Measurements from ENCODE around the gene CLK1. TPM values are rescaled to one million over a fixed set of nuclear protein-coding genes. Genes with fewer than 3 reads are reported as not detected.

The CLK1 gene
- total RNA-seq, 1 experiment from 2014 or later: 51.1 TPM

- peaks cover 18% of the 10 kb centered on the region for H3K36me3 ChIP-seq (ENCODE audit: low read depth, low read length)
- H3K27me3 ChIP-seq (ENCODE audit: low read length): no peaks in the 10 kb centered on the region
- TF ChIP-seq CTCF (conservative IDR thresholded peaks at IDR 0.05; ENCODE audit: low read depth, low read length): no peak
- no peak for TF ChIP-seq EZH2phosphoT487 (IDR thresholded peaks at IDR 0.05; ENCODE audit: borderline replicate concordance, low read length)
- TF ChIP-seq EZH2 (IDR thresholded peaks at IDR 0.05; ENCODE audit: low read length, unreplicated experiment): no peak
- H4K20me1 ChIP-seq (ENCODE audit: low read length): no peaks in the 10 kb centered on the region
- ChIA-PET CTCF (no interaction called here), POLR2A (ENCODE audit: unreplicated experiment) (no interaction called here)
- H3K9me3 ChIP-seq (ENCODE audit: low read length): no peaks in the 10 kb centered on the region
- H3K9me2 ChIP-seq (replicated peaks; ENCODE audit: low read length): no peaks in the 10 kb centered on the region
- no peak overlapping the region for H3K4me3 ChIP-seq (ENCODE audit: low read length)
- no peak overlapping the region for H3K27ac ChIP-seq (ENCODE audit: low read length)
- no peak overlapping the region for H2AFZ ChIP-seq (ENCODE audit: low read length)
- intact Hi-C loops (cut with micrococcal nuclease): no loop called here
- DNase-seq: no peak
- no peaks in the 10 kb centered on the region for H3K4me1 ChIP-seq (ENCODE audit: insufficient read depth, low read length)
- H3K4me2 ChIP-seq (ENCODE audit: low read length): no peak overlapping the region
- no peak overlapping the region for H3K9ac ChIP-seq (ENCODE audit: low read length)
- no peaks in the 10 kb centered on the region for H3K79me2 ChIP-seq (ENCODE audit: low read length)
- ATAC-seq: no peak
- H3F3A ChIP-seq (ENCODE audit: low read length, unreplicated experiment): no peaks in the 10 kb centered on the region
- BruUV-seq (replicated peaks): no TSS peak
Measured at GRCh38 chr2:200878289-200878880, 13.9 kb upstream of the CLK1 start.

- Histone ChIP-seq H4K20me1 (ENCODE audit: low read length) (no peaks in the 10 kb centered on the region), H3K79me2 (ENCODE audit: low read length) (no peaks in the 10 kb centered on the region), H3K9me2 (replicated peaks; ENCODE audit: low read length) (no peaks in the 10 kb centered on the region), H2AFZ (ENCODE audit: low read length) (no peak overlapping the region), H3K27me3 (ENCODE audit: low read length) (no peaks in the 10 kb centered on the region), H3K9me3 (ENCODE audit: low read length) (no peaks in the 10 kb centered on the region), H3K36me3 (ENCODE audit: low read depth, low read length) (peaks cover 20% of the 10 kb centered on the region), H3K4me2 (ENCODE audit: low read length) (no peak overlapping the region), H3K4me3 (ENCODE audit: low read length) (no peak overlapping the region), H3K27ac (ENCODE audit: low read length) (no peak overlapping the region), H3K9ac (ENCODE audit: low read length) (no peak overlapping the region), H3K4me1 (ENCODE audit: insufficient read depth, low read length) (no peaks in the 10 kb centered on the region), H3F3A (ENCODE audit: low read length, unreplicated experiment) (no peaks in the 10 kb centered on the region)
- intact Hi-C loops (cut with micrococcal nuclease): no loop called here
- CTCF ChIA-PET: no interaction called here
- TF ChIP-seq CTCF (conservative IDR thresholded peaks at IDR 0.05; ENCODE audit: low read depth, low read length) (no peak), EZH2phosphoT487 (IDR thresholded peaks at IDR 0.05; ENCODE audit: borderline replicate concordance, low read length) (no peak), EZH2 (IDR thresholded peaks at IDR 0.05; ENCODE audit: low read length, unreplicated experiment) (no peak)
- POLR2A ChIA-PET (ENCODE audit: unreplicated experiment): no interaction called here
- no TSS peak for BruUV-seq (replicated peaks)
- no peak for ATAC-seq
- DNase-seq: no peak
Measured at GRCh38 chr2:200877443-200877842, 13.0 kb upstream of the CLK1 start.

GRCh38 chr2:200873560-200873959 lies 9.1 kb upstream of the CLK1 start:
- no peak for ATAC-seq
- BruUV-seq (replicated peaks): no TSS peak
- H3K27me3 ChIP-seq (ENCODE audit: low read length): no peaks in the 10 kb centered on the region

More at GRCh38 chr2:200873560-200873959, 9.1 kb upstream of the CLK1 start:
- TF ChIP-seq CTCF (conservative IDR thresholded peaks at IDR 0.05; ENCODE audit: low read depth, low read length) (no peak), EZH2phosphoT487 (IDR thresholded peaks at IDR 0.05; ENCODE audit: borderline replicate concordance, low read length) (no peak), EZH2 (IDR thresholded peaks at IDR 0.05; ENCODE audit: low read length, unreplicated experiment) (no peak)
- no peak overlapping the region for H3K27ac ChIP-seq (ENCODE audit: low read length)
- H3K9ac ChIP-seq (ENCODE audit: low read length): no peak overlapping the region
- no peak overlapping the region for H3K4me3 ChIP-seq (ENCODE audit: low read length)
- intact Hi-C loops (cut with micrococcal nuclease): no loop called here
- CTCF ChIA-PET: no interaction called here
- DNase-seq: no peak
- H3K4me2 ChIP-seq (ENCODE audit: low read length): no peak overlapping the region
- H3F3A ChIP-seq (ENCODE audit: low read length, unreplicated experiment): no peaks in the 10 kb centered on the region
- no peaks in the 10 kb centered on the region for H4K20me1 ChIP-seq (ENCODE audit: low read length)
- H3K9me2 ChIP-seq (replicated peaks; ENCODE audit: low read length): no peaks in the 10 kb centered on the region
- H3K9me3 ChIP-seq (ENCODE audit: low read length): no peaks in the 10 kb centered on the region
- H3K4me1 ChIP-seq (ENCODE audit: insufficient read depth, low read length): no peaks in the 10 kb centered on the region
- peaks cover 17% of the 10 kb centered on the region for H3K36me3 ChIP-seq (ENCODE audit: low read depth, low read length)
- POLR2A ChIA-PET (ENCODE audit: unreplicated experiment): no interaction called here
- no peak overlapping the region for H2AFZ ChIP-seq (ENCODE audit: low read length)
- H3K79me2 ChIP-seq (ENCODE audit: low read length): no peaks in the 10 kb centered on the region
